Measurements from ENCODE around the gene LRRC8B. TPM values are rescaled to one million over a fixed set of nuclear protein-coding genes. Genes with fewer than 3 reads are reported as not detected.
"Not testable (repeated sequence)": the region's sequence is repeated elsewhere in the genome, so short reads cannot be mapped to it uniquely, and the experiment has no call there.

LRRC8B gene
- total RNA-seq, 2 experiments from 2014 or later: 41.1 to 42.1 TPM

DNA sequence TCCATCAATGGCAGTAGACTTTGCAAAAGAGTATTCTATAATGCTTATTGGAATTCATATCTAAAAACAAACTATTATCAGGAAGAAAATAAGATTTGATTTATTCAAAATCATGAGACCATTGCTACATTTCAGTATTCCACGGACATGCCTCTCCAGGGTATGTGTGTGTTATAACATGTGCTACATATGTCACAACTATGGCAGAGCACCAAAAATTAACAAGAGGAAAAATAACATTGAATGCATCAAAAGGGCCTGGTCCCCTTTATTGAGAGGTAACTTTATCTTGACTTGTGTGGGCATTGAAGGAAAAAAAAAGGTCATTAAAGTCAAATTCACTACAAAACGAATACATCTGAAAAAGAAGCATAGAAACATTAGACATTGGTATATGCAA is 22.6 kb upstream of the LRRC8B start:
- H3K27me3 Mint-ChIP-seq: peaks cover 2% of the 10 kb centered on the region
- CTCF ChIA-PET: no interaction called here
- H3K4me1 Mint-ChIP-seq (ENCODE audit: low read depth): no peaks in the 10 kb centered on the region
- H3K27ac Mint-ChIP-seq: no peak overlapping the region
- no peak overlapping the region for H3K4me3 Mint-ChIP-seq
- H3K9me3 Mint-ChIP-seq: no peaks in the 10 kb centered on the region
- no peak for DNase-seq
- no peaks in the 10 kb centered on the region for H3K36me3 Mint-ChIP-seq
- intact Hi-C loops (cut with micrococcal nuclease): no loop called here
- POLR2A ChIA-PET: no interaction called here

DNA sequence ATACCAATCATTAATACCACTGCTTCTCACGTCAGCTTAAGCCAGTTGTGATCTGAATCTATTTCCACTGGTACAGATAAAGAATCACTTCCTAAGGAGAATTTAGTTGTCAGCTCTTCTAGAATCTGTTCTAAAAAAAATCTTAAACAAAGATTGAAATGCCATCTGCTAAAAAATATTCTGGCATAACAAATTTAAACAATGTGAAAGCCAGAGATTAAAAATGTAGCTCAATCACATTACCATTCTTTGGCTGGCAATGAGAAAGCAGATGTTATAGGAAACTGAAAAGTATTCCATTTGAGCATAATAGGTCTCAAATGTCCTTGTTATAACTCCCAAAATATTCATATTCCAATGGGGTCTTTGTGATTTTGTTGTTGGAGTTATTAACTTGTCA is 21.7 kb upstream of the LRRC8B start:
- no peak for DNase-seq
- H3K4me3 Mint-ChIP-seq: no peak overlapping the region
- CTCF ChIA-PET: interaction anchor here (0.7 to 1.0 kb wide), 3 partner anchors 19 to 260 kb away, joined by 3 to 5 read pairs (median 4); no protein-coding TSS in a partner anchor
- intact Hi-C loops (cut with micrococcal nuclease): no loop called here
- no peaks in the 10 kb centered on the region for H3K4me1 Mint-ChIP-seq (ENCODE audit: low read depth)
- POLR2A ChIA-PET: no interaction called here
- H3K36me3 Mint-ChIP-seq: peaks cover 1% of the 10 kb centered on the region
- H3K27ac Mint-ChIP-seq: no peak overlapping the region
- no peaks in the 10 kb centered on the region for H3K9me3 Mint-ChIP-seq
- H3K27me3 Mint-ChIP-seq: peaks cover 2% of the 10 kb centered on the region

DNA sequence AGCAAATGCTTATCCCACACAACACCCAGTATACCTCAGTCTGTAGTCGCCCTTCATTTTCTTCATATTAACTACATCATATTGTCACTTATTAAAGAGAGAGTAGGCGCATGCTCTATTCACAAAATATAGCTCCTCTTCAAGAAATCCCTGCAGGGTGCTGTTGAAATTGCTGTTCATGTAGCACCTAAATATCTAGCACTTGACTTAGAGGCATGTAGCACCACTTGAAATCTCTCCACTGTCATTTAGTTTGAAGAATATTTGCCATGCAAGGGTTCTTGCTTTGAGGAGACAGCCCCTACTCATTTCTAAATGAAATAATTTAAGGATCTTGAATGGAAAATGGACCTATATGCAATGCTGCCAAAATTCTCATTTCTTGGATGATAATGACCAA is 20.9 kb upstream of the LRRC8B start:
- Mint-ChIP-seq H3K27me3 (peaks cover 2% of the 10 kb centered on the region), H3K36me3 (peaks cover 4% of the 10 kb centered on the region), H3K27ac (no peak overlapping the region), H3K9me3 (peaks cover 5% of the 10 kb centered on the region), H3K4me1 (ENCODE audit: low read depth) (no peaks in the 10 kb centered on the region), H3K4me3 (no peak overlapping the region)
- ChIA-PET CTCF (interaction anchor here (0.6 to 1.2 kb wide), 3 partner anchors 18 to 533 kb away, joined by 3 read pairs; no protein-coding TSS in a partner anchor), POLR2A (no interaction called here)
- no peak for DNase-seq
- intact Hi-C loops (cut with micrococcal nuclease): no loop called here

DNA sequence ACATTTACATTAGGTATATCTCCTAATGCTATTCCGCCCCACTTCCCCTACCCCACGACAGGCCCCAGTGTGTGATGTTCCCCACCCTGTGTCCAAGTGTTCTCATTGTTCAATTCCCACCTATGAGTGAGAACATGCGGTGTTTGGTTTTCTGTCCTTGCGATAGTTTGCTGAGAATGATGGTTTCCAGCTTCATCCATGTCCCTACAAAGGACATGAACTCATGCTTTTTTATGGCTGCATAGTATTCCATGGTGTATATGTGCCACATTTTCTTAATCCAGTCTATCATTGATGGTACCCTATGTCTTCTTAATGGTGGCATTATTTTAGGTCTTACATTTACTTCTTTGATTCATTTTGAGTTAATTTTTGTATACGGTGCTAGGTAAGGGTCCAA is 14.6 kb upstream of the LRRC8B start:
- H3K9me3 Mint-ChIP-seq; H3K27ac Mint-ChIP-seq; H3K4me3 Mint-ChIP-seq; H3K36me3 Mint-ChIP-seq; H3K4me1 Mint-ChIP-seq (ENCODE audit: low read depth); POLR2A ChIA-PET; DNase-seq; CTCF ChIA-PET; intact Hi-C loops (cut with micrococcal nuclease); H3K27me3 Mint-ChIP-seq: not testable (repeated sequence)

DNA sequence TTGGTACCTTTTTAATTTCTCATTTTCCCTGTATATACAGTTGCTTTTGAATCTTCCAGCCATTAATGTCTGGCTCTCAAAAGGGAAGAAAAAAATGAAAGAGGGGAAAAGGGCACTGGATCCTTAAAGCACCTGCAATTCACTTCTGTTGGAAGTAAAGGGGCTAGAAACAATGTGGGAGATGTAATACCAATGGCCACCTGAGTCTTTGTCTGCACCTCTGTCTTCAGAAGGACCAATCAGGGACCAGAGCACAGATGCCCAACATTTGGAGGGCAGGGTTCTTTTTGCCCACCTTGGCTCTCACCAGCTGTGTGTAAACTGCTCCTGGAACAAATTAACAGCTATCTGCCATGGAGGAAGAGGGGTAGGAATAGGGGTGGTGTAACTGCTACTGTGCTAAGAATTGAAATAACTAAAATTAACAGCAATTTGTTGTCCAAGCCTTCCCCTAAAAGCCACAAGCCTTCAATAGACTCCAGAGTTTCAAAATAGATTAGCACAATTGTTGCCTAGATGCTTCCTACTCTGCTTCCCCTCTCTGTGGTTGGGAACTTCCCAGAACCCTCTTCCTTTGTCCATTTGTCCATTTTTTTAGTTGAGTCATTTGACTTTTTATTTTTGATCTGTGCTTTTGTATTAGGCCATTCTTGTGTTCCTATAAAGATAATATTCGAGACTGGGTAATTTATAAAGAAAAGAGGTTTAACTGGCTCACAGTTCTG is 11.5 kb upstream of the LRRC8B start:
- CTCF ChIA-PET: interaction anchor here (0.6 to 1.6 kb wide), 4 partner anchors 30 to 269 kb away, joined by 3 to 5 read pairs (median 3); no protein-coding TSS in a partner anchor
- DNase-seq: no peak
- H3K9me3 Mint-ChIP-seq: peaks cover 7% of the 10 kb centered on the region
- peaks cover 14% of the 10 kb centered on the region for H3K4me1 Mint-ChIP-seq (ENCODE audit: low read depth)
- H3K36me3 Mint-ChIP-seq: peaks cover 4% of the 10 kb centered on the region
- POLR2A ChIA-PET: no interaction called here
- no peak overlapping the region for H3K27ac Mint-ChIP-seq
- intact Hi-C loops (cut with micrococcal nuclease): no loop called here
- no peak overlapping the region for H3K4me3 Mint-ChIP-seq
- H3K27me3 Mint-ChIP-seq: peaks cover 10% of the 10 kb centered on the region

DNA sequence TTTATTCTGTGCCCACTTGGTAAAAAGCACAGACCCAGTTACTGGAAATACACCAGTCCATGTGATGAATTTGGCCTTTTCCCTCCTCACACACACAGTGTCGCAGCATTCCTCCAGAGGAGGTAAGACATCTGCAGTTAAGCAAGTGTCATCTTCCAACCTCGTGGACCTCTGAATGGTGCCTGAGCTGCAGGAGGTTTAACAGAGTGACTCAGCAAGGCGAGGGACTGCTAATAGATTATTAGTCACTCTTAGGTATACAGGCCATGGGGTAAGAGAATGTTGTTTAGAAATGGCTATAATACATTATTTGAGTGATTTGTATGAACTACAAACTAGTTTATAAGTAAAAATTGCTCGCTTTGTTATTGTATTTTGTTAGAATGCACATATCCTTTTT is 8.6 kb upstream of the LRRC8B start:
- Mint-ChIP-seq H3K4me3 (no peak overlapping the region), H3K27ac (peak overlapping the region; percentile 49), H3K27me3 (peaks cover 10% of the 10 kb centered on the region), H3K36me3 (peaks cover 4% of the 10 kb centered on the region), H3K4me1 (ENCODE audit: low read depth) (peaks cover 22% of the 10 kb centered on the region), H3K9me3 (no peaks in the 10 kb centered on the region)
- CTCF ChIA-PET: interaction anchor here (1.0 to 5.0 kb wide), 3 partner anchors 33 to 542 kb away, joined by 3 to 25 read pairs (median 3); no protein-coding TSS in a partner anchor
- intact Hi-C loops (cut with micrococcal nuclease): loop anchor here (2.0 kb wide), 1 partner anchor 31 kb away; no protein-coding TSS in a partner anchor
- POLR2A ChIA-PET: interaction anchor here (0.5 to 0.9 kb wide), 3 partner anchors 28 to 155 kb away, joined by 3 to 5 read pairs (median 3); no protein-coding TSS in a partner anchor
- DNase-seq: no peak

DNA sequence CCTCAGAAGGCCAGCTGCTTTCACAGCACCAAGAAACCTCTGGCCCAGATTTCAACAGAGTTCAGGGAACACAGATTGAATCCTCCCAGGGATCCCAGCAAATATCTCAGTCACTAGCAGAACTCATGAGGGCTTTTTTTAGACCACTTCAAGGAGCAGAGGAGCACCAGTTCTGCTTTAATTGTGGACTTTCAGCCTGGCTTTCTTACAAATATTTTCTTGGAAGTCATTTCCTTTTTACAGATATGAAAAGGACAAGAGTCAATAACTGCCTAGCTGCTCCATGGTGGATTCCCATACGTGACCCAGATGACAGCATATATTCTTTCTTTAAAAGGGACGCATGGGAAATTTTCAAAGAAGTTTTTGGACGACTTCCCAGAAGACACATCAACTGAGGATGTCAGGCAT is 6.4 kb upstream of the LRRC8B start:
- POLR2A ChIA-PET: interaction anchor here (0.5 to 0.7 kb wide), 2 partner anchors 158 to 540 kb away, joined by 3 to 4 read pairs; no protein-coding TSS in a partner anchor
- DNase-seq: no peak
- Mint-ChIP-seq H3K36me3 (peaks cover 7% of the 10 kb centered on the region), H3K4me1 (ENCODE audit: low read depth) (peaks cover 30% of the 10 kb centered on the region), H3K27ac (no peak overlapping the region), H3K9me3 (peaks cover 6% of the 10 kb centered on the region), H3K4me3 (no peak overlapping the region), H3K27me3 (peaks cover 10% of the 10 kb centered on the region)
- intact Hi-C loops (cut with micrococcal nuclease): no loop called here
- CTCF ChIA-PET: interaction anchor here (0.7 to 5.0 kb wide), 5 partner anchors 10 to 245 kb away, joined by 3 to 25 read pairs (median 3); no protein-coding TSS in a partner anchor

DNA sequence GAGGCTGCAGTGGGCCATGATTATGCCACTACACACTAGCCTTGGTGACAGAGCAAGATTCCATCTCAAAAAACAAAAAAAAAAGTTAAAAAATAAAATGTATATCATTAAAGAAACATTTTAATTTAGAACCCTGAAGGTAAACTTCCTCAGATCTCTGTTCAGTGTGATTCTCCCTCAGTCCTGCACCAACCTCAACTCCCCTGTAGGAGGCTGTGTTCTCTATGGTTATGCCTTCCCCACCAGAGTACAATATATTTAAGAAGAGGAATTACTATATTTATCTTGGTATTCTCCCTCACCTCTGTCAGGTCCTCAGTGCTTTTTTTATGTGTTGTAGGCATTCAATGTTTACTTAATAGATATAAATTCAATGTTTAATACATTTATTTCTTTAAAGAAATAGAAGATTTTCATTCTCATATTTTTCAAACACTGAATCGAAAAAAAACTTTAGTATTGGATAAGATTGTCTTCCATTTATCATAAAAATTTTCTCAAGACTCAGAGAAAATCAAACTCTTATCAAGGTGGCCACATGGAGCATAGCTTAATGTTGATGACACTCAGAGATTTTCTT is 4.8 kb upstream of the LRRC8B start:
- Mint-ChIP-seq H3K4me3 (no peak overlapping the region), H3K36me3 (peaks cover 3% of the 10 kb centered on the region), H3K9me3 (peaks cover 6% of the 10 kb centered on the region), H3K4me1 (ENCODE audit: low read depth) (peaks cover 39% of the 10 kb centered on the region), H3K27ac (no peak overlapping the region), H3K27me3 (no peaks in the 10 kb centered on the region)
- DNase-seq: peak; percentile 60
- ChIA-PET POLR2A (no interaction called here), CTCF (interaction anchor here (0.6 to 5.0 kb wide), 13 partner anchors 8 to 244 kb away, joined by 3 to 25 read pairs (median 4); no protein-coding TSS in a partner anchor)
- intact Hi-C loops (cut with micrococcal nuclease): loop anchor here (1.0 to 5.0 kb wide), 3 partner anchors 79 to 322 kb away; no protein-coding TSS in a partner anchor

DNA sequence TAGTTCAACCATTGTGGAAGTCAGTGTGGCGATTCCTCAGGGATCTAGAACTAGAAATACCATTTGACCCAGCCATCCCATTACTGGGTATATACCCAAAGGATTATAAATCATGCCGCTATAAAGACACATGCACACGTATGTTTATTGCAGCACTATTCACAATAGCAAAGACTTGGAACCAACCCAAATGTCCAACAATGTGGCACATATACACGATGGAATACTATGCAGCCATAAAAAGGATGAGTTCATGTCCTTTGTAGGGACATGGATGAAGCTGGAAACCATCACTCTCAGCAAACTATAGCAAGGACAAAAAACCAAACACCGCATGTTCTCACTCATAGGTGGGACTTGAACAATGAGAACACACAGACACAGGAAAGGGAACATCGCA is 2.7 kb upstream of the LRRC8B start:
- POLR2A ChIA-PET, H3K27ac Mint-ChIP-seq, CTCF ChIA-PET, H3K4me3 Mint-ChIP-seq, DNase-seq, H3K27me3 Mint-ChIP-seq, H3K9me3 Mint-ChIP-seq: not testable (repeated sequence)
- intact Hi-C loops (cut with micrococcal nuclease): loop anchor here (5.0 kb wide), 2 partner anchors 150 to 320 kb away; no protein-coding TSS in a partner anchor
- Mint-ChIP-seq H3K36me3 (peaks cover 13% of the 10 kb centered on the region), H3K4me1 (ENCODE audit: low read depth) (peaks cover 30% of the 10 kb centered on the region)

DNA sequence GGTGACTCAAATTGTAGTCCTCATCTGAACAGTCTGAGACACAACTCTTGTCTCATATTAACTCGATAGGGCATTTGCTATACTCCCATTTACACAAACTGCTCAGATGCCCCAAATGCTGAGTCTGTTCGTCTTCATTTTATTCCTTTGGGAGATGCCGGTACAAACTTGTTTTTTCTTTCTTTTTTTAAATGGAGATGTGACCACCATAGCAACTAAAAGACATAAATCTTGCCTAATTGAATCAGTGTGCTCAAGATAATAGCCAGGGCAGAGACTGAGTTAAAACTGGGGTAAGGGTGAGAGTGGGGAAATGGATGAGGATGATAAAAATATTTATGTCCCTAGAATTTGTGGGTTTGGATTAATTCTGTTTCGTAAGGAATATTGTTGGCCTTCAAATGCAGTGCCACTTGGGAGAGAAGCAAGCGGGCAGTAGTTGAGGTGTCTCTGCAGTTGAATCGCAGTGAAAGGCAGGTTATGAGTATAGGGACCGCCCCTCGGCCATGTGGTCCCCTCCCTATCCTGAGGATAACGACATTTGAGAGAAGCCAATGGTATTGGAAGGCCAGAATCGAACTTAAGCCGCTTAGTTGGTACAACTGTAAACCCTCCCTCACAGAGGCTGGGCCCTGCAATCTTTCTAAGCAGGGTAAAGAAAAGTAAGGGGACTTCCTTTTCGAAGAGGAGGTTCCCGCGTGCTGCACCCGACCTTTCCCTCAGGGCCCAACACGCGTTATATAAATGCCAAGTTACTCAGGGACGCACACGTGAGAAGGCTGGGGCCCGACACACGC is 859 bp upstream of the LRRC8B start:
- H3K36me3 Mint-ChIP-seq: peaks cover 13% of the 10 kb centered on the region

DNA sequence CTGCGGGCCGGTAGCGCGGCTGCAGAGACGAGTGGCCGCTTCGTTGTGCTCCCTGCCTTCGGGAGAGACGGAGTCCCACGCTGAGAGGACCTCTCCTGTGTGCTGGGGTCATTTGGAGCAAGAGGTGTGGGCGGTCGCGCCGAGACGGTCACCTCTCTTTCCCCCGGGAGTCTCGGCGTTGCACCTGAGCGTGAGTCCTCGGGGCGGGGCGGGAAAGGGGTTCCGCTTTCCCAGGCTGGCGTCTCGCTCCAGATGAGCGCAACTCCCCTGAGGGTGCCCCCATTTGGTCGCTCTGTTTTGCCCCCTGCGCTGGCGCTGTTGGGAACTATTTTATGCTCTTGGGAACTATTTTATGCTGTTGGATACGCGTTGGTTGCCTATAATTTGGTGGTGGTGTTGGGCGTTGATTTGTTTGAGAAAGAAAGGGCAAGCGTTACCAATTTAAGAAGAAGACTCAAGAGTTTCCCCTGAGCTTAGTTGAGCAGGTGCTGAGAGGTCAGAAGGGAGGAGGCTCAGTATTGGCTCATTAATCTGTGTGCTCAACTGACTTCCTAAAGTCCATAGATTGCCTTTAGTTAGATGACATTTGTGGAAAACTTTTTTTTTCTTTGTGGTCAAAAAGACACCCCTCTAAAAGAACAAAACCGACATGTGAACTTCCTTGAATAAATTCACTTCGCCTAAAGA is 683 bp downstream of the LRRC8B start:
- Mint-ChIP-seq H3K27ac (no peak overlapping the region), H3K4me1 (ENCODE audit: low read depth) (peaks cover 32% of the 10 kb centered on the region), H3K36me3 (peaks cover 19% of the 10 kb centered on the region), H3K27me3 (no peaks in the 10 kb centered on the region), H3K4me3 (no peak overlapping the region), H3K9me3 (peaks cover 6% of the 10 kb centered on the region)
- DNase-seq: peak; percentile 52
- ChIA-PET CTCF (interaction anchor here (0.5 kb wide), 1 partner anchor 253 kb away, joined by 3 read pairs; no protein-coding TSS in a partner anchor), POLR2A (interaction anchor here (1.5 to 2.1 kb wide), 4 partner anchors 15 to 109 kb away, joined by 5 to 10 read pairs (median 10); no protein-coding TSS in a partner anchor)
- intact Hi-C loops (cut with micrococcal nuclease): loop anchor here (2.0 to 5.0 kb wide), 2 partner anchors 43 to 472 kb away; partner anchors contain the start of gene ZNF326

More for the DNA sequence above, 859 bp upstream of the LRRC8B start:
- H3K27me3 Mint-ChIP-seq: no peaks in the 10 kb centered on the region
- no peak overlapping the region for H3K4me3 Mint-ChIP-seq
- peaks cover 27% of the 10 kb centered on the region for H3K4me1 Mint-ChIP-seq (ENCODE audit: low read depth)
- POLR2A ChIA-PET: interaction anchor here (0.6 to 1.2 kb wide), 13 partner anchors 10 to 239 kb away, joined by 3 to 9 read pairs (median 4); no protein-coding TSS in a partner anchor
- intact Hi-C loops (cut with micrococcal nuclease): loop anchor here (1.0 to 5.0 kb wide), 9 partner anchors 22 to 396 kb away; no protein-coding TSS in a partner anchor
- peak; percentile 84 for DNase-seq
- H3K27ac Mint-ChIP-seq: no peak overlapping the region
- CTCF ChIA-PET: interaction anchor here (0.9 to 1.0 kb wide), 2 partner anchors 16 to 104 kb away, joined by 3 read pairs; no protein-coding TSS in a partner anchor
- peaks cover 6% of the 10 kb centered on the region for H3K9me3 Mint-ChIP-seq
